Ascending aorta (tissue), 2 donors: Measurements from ENCODE around the gene TERC. TPM values are rescaled to one million over a fixed set of nuclear protein-coding genes. Genes with fewer than 3 reads are reported as not detected.

Experiments used
- DNase-seq, 2 donors: peaks; one replicate each; pipeline ENCODE4 v3.0.0-alpha.2; 2019; ENCODE audit warnings: low spot score in 2 of 2
- H3K27ac ChIP-seq, 2 donors: fragments of 200-600 bp; sonication (generic); one replicate each; pipeline ENCODE4 v1.5.1; 2016 to 2017; ENCODE audit warnings: mild to moderate bottlenecking in 1 of 2
- H3K27me3 ChIP-seq: fragments of 200-600 bp; sonication (generic); one replicate; pipeline ENCODE4 v1.5.1; 2017
- H3K36me3 ChIP-seq, 2 donors: fragments of 200-600 bp; sonication (generic); one replicate each; pipeline ENCODE4 v1.5.1; 2016
- H3K4me1 ChIP-seq, 2 donors: fragments of 200-600 bp; sonication (generic); one replicate each; pipeline ENCODE4 v1.5.1; 2016 to 2017; ENCODE audit warnings: mild to moderate bottlenecking in 1 of 2
- H3K4me3 ChIP-seq, 2 donors: fragments of 200-600 bp; sonication (generic); one replicate each; pipeline ENCODE4 v1.5.1; 2016 to 2017; ENCODE audit warnings: mild to moderate bottlenecking in 1 of 2
- H3K9me3 ChIP-seq, 2 donors: fragments of 200-600 bp; sonication (generic); one replicate each; pipeline ENCODE4 v1.5.1; 2016
- intact Hi-C: fragments of 100-400 bp; cut with DNase I; formaldehyde crosslinking; loops from one replicate; pipeline ENCODE4 v1.15.1; 2023
- total RNA-seq: library from RNA; depleted of rRNA; stranded (reverse); fragments of >200 nt; gene quantifications from one replicate; pipeline ENCODE4 v1.1.0, GENCODE V29; 2016
- TF ChIP-seq, protein P1 (sequence below), 3 experiments: fragments of 200-600 bp in 2 of 3; fragments of 450-650 bp in 1 of 3; sonication (generic) in 2 of 3; IDR thresholded peaks; one replicate each; pipeline ENCODE4 v1.5.1; 2016 to 2019; ENCODE audit warnings: antibody characterized with exemption in 3 of 3, mild to moderate bottlenecking in 1 of 3, moderate library complexity in 1 of 3

Gene TERC
- total RNA-seq, 1 donor from 2014 or later = 260 TPM

DNA sequence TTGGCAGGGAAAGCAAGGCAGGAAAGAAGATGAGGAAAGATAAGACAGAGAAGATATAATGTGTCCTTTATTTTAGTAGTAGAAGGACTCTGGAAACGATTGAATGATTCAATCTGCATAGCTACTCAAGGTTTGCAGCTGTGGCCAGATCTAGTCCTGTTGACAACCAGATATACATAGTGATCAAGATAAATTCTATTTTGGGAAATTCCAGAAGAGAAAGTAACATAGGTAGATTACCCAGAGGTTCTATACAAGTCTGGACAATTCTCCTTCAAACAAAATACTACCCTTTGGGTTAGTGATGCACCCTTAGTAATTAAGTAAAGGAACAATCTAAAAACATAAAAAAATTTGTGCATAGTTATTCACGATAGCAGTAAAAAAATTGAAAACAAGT, 9.4 kb downstream of the TERC start:
- no peak overlapping the region for H3K27ac ChIP-seq
- no peaks in the 10 kb centered on the region for H3K27me3 ChIP-seq
- TF ChIP-seq, protein P1, sequence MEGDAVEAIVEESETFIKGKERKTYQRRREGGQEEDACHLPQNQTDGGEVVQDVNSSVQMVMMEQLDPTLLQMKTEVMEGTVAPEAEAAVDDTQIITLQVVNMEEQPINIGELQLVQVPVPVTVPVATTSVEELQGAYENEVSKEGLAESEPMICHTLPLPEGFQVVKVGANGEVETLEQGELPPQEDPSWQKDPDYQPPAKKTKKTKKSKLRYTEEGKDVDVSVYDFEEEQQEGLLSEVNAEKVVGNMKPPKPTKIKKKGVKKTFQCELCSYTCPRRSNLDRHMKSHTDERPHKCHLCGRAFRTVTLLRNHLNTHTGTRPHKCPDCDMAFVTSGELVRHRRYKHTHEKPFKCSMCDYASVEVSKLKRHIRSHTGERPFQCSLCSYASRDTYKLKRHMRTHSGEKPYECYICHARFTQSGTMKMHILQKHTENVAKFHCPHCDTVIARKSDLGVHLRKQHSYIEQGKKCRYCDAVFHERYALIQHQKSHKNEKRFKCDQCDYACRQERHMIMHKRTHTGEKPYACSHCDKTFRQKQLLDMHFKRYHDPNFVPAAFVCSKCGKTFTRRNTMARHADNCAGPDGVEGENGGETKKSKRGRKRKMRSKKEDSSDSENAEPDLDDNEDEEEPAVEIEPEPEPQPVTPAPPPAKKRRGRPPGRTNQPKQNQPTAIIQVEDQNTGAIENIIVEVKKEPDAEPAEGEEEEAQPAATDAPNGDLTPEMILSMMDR (IDR thresholded peaks at IDR 0.05) = no peak
- no peak for DNase-seq
- no peak overlapping the region for H3K4me3 ChIP-seq
- H3K4me1 ChIP-seq = no peaks in the 10 kb centered on the region
- no peaks in the 10 kb centered on the region for H3K9me3 ChIP-seq
- intact Hi-C loops = no loop called here
- H3K36me3 ChIP-seq = no peaks in the 10 kb centered on the region

DNA sequence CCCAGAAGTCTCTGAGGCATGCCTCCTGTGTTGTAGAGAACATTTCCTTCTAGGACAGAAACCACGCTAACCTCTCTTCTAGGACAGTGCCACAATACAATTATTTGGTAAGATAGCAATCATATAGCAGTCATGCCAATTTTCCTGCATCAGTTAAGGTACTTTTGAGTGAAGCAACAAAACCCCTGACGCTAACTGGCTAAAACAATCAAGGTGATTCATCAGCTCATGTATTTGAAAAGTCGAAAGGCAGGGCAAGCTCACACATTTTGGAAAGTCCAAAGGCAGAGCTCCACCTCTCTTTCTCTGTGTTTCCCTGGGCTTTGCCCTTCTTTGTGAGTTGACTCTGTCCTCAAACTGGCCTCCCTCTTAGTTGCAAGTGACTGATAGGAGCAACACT, 10.1 kb downstream of the TERC start:
- Histone ChIP-seq H3K9me3 (no peaks in the 10 kb centered on the region), H3K27ac (no peak overlapping the region), H3K4me1 (no peaks in the 10 kb centered on the region), H3K36me3 (no peaks in the 10 kb centered on the region), H3K27me3 (no peaks in the 10 kb centered on the region), H3K4me3 (no peak overlapping the region)
- TF ChIP-seq, protein P1 (IDR thresholded peaks at IDR 0.05) = no peak
- DNase-seq = no peak
- intact Hi-C loops = no loop called here

DNA sequence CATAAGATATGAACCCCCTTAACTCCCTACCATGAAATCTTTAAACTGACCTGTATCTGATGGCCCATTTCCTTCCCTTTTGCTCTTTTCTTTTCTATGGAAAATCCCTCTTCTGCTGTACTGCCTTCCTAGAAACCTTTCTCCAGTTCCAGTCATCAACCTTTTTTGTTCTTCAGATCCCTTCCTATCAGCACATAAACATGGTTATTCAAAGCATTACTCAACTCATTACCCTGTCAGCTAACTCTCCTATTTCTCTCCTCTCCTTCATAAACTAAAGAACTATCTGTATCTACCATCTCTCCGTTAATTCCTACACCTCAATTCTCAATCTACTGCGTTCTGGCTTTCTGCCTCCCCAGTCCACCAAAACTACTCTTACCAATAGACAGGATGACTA, 13.0 kb downstream of the TERC start:
- TF ChIP-seq, protein P1 (IDR thresholded peaks at IDR 0.05) = no peak
- H3K9me3 ChIP-seq = no peaks in the 10 kb centered on the region
- no peaks in the 10 kb centered on the region for H3K4me1 ChIP-seq
- no peaks in the 10 kb centered on the region for H3K27me3 ChIP-seq
- intact Hi-C loops = no loop called here
- H3K27ac ChIP-seq = no peak overlapping the region
- no peaks in the 10 kb centered on the region for H3K36me3 ChIP-seq
- DNase-seq = no peak
- H3K4me3 ChIP-seq = no peak overlapping the region

DNA sequence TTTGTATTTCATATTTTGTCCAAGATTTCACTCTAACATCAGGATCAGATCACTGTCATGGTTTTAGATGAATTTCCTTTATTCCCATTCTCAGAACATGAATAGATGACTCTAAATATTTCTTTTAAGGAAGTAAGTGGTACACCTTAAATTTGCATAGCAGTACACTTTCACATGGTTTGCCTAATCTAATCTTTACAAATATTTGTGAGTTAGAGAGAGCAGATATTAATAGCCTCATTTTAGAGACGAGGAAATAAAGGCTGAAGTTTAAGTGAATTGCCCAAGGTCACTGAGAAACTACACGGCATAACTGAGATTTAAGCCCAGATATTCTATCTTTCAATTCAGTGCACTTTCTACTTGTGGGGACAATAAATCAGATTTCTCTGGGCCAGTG, 14.2 kb downstream of the TERC start:
- intact Hi-C loops = no loop called here
- H3K9me3 ChIP-seq = no peaks in the 10 kb centered on the region
- TF ChIP-seq, protein P1 (IDR thresholded peaks at IDR 0.05) = no peak
- H3K27me3 ChIP-seq = no peaks in the 10 kb centered on the region
- H3K27ac ChIP-seq = no peak overlapping the region
- H3K4me3 ChIP-seq = no peak overlapping the region
- H3K36me3 ChIP-seq = no peaks in the 10 kb centered on the region
- no peak for DNase-seq
- no peaks in the 10 kb centered on the region for H3K4me1 ChIP-seq

DNA sequence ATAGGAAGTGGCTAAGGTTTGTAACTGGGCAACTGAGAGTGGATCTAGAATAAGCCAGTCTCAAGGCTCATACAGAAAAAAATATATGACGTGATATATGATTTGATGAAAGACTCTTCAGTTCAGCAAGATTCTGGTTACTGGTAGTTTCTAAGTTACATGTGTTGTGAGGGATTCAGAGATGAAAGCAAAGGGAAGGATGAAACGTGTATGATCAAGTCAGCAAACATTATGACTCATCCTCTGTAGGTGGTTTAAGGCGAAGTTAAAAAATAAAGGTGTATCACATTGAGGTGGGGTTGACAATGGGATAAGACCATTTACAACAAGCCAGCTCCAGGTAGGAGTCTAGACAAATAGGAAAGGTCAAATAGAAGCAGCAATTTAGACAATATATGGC, 16.2 kb downstream of the TERC start:
- Histone ChIP-seq H3K27ac (no peak overlapping the region), H3K4me3 (no peak overlapping the region), H3K4me1 (no peaks in the 10 kb centered on the region), H3K9me3 (no peaks in the 10 kb centered on the region), H3K27me3 (no peaks in the 10 kb centered on the region), H3K36me3 (no peaks in the 10 kb centered on the region)
- intact Hi-C loops = loop anchor here (10.0 kb wide), 1 partner anchor 704 kb away; no protein-coding TSS in a partner anchor
- TF ChIP-seq, protein P1 (IDR thresholded peaks at IDR 0.05) = no peak
- no peak for DNase-seq

DNA sequence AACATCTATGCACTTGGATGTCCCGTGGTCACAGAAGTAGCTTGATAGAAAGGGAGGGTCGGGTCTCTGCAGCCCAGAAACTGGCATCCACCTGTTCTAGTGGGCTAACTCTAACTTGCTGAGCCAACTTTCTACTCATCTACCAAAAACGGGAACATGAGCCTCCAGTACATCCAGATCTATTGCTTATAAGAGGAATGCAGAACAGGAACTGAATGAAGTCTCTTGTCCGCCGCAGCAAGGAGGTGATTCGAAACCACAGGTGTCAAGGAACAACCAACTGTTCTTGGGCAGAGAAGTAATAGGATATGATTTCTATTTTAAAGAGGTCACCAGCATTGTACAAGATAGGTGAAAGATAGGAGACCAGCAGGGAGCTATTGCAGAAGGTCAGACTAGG, 17.9 kb downstream of the TERC start:
- Histone ChIP-seq H3K27ac (no peak overlapping the region), H3K4me1 (no peaks in the 10 kb centered on the region), H3K36me3 (no peaks in the 10 kb centered on the region), H3K9me3 (no peaks in the 10 kb centered on the region), H3K4me3 (no peak overlapping the region), H3K27me3 (no peaks in the 10 kb centered on the region)
- no peak for DNase-seq
- TF ChIP-seq, protein P1 (IDR thresholded peaks at IDR 0.05) = no peak
- intact Hi-C loops = loop anchor here (10.0 kb wide), 1 partner anchor 702 kb away; no protein-coding TSS in a partner anchor
